ENCODE data around the gene OTOF.

The OTOF gene

DNA sequence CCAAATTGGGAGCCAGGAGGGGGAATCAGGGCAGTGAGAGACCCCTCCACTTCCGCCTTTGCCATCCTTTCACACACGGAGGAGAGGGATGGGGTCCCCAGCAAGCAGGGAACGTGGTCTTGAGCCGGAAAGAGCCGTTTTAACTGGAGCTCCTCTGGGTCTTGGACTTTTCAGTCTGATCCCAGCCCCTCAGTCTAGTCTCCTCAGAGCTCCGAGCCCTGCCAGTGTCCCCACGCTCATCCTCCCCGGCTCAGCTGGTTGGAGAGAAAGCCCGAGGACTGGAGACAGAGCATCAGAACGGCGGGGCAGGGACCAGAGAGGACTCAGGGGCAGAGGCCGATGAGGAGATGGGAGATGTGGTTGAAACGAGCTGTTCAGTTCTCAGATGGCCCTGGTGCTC, 26.1 kb upstream of the OTOF start:
- TF ChIP-seq CREB1 (IDR thresholded peaks at IDR 0.05; ENCODE audit: low read depth): no peak
- no peak for TF ChIP-seq RAD21 (IDR thresholded peaks at IDR 0.05; ENCODE audit: low read depth)

DNA sequence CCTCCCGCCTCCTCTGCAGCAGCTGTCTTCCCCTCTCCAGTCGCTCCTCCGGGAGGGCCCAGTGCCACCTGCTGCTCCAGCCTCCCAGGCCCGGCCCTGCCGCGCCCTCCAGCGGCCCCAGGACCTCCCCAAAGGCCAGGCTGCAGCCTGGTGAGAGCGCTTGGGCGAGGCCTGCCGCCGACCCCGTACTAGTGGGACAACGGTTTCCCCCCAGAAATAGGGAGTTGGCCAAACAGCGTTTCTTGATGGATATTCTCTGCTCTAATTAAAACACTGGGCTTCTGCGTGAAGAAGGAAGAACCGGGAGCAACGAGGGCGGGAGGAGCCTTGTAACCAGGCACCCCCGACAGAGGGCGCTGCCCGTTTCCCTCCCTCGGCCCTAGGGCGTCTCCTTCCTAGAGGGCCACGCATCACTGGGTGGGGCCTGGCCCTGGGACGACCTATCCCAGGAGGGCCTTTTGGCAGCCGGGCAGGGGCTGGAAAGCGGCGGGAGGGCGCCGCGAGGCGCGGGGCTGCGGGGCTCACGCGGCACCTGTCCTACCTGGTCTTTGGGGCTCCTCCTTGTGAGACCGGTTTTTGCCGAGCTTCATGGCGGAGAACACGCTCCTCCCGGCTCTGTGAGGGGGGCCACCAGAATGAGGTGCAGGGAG, 25.4 kb upstream of the OTOF start:
- TF ChIP-seq, protein P1, sequence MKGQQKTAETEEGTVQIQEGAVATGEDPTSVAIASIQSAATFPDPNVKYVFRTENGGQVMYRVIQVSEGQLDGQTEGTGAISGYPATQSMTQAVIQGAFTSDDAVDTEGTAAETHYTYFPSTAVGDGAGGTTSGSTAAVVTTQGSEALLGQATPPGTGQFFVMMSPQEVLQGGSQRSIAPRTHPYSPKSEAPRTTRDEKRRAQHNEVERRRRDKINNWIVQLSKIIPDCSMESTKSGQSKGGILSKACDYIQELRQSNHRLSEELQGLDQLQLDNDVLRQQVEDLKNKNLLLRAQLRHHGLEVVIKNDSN (IDR thresholded peaks at IDR 0.05): no peak
- TF ChIP-seq ZBTB7A (IDR thresholded peaks at IDR 0.05; ENCODE audit: low read depth) (peak; percentile 35; the same call in 1 of the 2 replicates), TCF12 (IDR thresholded peaks at IDR 0.05; ENCODE audit: low read depth) (no peak), YY1 (IDR thresholded peaks at IDR 0.05; ENCODE audit: low read depth) (0 out of 2 replicates have a peak, but pooled peaks have one; percentile 16), RAD21 (IDR thresholded peaks at IDR 0.05; ENCODE audit: low read depth) (peak; percentile 50; the same call in 1 of the 2 replicates), NFIC (IDR thresholded peaks at IDR 0.05) (peak; percentile 6; the same call in 1 of the 2 replicates)
- TF ChIP-seq, protein P2, sequence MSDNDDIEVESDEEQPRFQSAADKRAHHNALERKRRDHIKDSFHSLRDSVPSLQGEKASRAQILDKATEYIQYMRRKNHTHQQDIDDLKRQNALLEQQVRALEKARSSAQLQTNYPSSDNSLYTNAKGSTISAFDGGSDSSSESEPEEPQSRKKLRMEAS (IDR thresholded peaks at IDR 0.05): peak; percentile 77

DNA sequence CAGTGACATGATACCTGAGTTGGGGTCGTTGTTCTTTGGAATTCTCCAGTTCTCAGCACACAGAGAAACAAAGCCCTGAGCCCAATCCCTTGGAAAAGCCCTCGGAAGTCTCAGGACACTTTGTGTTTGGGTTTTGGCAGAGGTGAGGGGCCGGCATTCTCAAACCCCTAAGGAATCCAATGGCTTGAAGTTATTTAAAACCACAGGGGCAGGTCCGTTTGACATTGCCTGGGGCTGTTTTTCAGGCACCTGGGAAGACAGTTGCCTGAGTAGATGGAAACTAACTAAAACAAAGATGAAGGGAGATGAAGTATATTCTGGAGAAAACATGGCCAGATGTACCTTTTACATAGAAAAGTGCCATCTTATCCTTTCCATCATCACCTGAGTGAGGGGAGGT, 22.5 kb upstream of the OTOF start:
- TF ChIP-seq EP300 (IDR thresholded peaks at IDR 0.05; ENCODE audit: borderline replicate concordance): no peak
- TF ChIP-seq TCF12 (IDR thresholded peaks at IDR 0.05; ENCODE audit: low read depth): no peak
- TF ChIP-seq RAD21 (IDR thresholded peaks at IDR 0.05; ENCODE audit: low read depth): no peak
- TF ChIP-seq NFIC (IDR thresholded peaks at IDR 0.05): no peak
- no peak for TF ChIP-seq TAF1 (IDR thresholded peaks at IDR 0.05; ENCODE audit: low read depth)
- no peak for TF ChIP-seq YY1 (IDR thresholded peaks at IDR 0.05; ENCODE audit: low read depth)
- TF ChIP-seq, protein P1 (IDR thresholded peaks at IDR 0.05): no peak
- no peak for TF ChIP-seq CREB1 (IDR thresholded peaks at IDR 0.05; ENCODE audit: low read depth)
- no peak for TF ChIP-seq FOXM1 (IDR thresholded peaks at IDR 0.05; ENCODE audit: borderline replicate concordance, low read depth)

DNA sequence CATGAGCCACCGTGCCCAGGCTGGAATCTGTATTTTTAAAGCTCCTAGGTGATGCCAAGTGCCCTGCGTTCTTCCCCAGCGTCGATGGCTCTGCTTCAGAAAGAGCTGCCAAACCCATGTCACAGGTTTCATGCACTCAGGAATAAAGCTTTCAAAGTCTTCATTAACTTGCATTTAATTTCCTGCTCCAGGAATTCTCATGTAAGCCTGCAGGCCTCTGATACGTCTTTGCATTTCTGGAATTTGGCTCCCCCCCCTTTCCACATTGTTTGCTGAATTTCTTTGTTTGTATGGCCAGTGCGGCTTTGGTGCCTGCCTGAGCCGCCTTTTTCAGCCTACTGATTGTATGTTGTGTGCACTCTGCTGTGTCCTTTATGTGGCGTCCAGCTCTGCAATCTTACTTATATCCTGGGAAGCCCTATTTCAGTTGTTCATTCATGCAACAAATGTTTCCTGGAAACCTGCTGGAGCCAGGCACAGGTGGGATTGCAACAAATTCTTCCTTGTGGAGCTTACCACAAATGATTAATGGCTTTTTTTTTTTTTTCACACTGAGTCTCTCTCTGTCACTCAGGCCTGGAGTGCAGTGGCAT, 17.9 kb upstream of the OTOF start:
- no peak for TF ChIP-seq EGR1 (IDR thresholded peaks at IDR 0.05)
- TF ChIP-seq, protein P2 (IDR thresholded peaks at IDR 0.05): peak; percentile 43
- TF ChIP-seq RAD21 (IDR thresholded peaks at IDR 0.05; ENCODE audit: low read depth): no peak
- peak; percentile 43 for TF ChIP-seq NFIC (IDR thresholded peaks at IDR 0.05)
- peak; percentile 93 for TF ChIP-seq TCF12 (IDR thresholded peaks at IDR 0.05; ENCODE audit: low read depth)
- TF ChIP-seq ZBTB7A (IDR thresholded peaks at IDR 0.05; ENCODE audit: low read depth): no peak
- no peak for TF ChIP-seq CREB1 (IDR thresholded peaks at IDR 0.05; ENCODE audit: low read depth)
- peak; percentile 83 for TF ChIP-seq CEBPB (IDR thresholded peaks at IDR 0.05)
- no peak for TF ChIP-seq TAF1 (IDR thresholded peaks at IDR 0.05; ENCODE audit: low read depth)
- TF ChIP-seq, protein P3, sequence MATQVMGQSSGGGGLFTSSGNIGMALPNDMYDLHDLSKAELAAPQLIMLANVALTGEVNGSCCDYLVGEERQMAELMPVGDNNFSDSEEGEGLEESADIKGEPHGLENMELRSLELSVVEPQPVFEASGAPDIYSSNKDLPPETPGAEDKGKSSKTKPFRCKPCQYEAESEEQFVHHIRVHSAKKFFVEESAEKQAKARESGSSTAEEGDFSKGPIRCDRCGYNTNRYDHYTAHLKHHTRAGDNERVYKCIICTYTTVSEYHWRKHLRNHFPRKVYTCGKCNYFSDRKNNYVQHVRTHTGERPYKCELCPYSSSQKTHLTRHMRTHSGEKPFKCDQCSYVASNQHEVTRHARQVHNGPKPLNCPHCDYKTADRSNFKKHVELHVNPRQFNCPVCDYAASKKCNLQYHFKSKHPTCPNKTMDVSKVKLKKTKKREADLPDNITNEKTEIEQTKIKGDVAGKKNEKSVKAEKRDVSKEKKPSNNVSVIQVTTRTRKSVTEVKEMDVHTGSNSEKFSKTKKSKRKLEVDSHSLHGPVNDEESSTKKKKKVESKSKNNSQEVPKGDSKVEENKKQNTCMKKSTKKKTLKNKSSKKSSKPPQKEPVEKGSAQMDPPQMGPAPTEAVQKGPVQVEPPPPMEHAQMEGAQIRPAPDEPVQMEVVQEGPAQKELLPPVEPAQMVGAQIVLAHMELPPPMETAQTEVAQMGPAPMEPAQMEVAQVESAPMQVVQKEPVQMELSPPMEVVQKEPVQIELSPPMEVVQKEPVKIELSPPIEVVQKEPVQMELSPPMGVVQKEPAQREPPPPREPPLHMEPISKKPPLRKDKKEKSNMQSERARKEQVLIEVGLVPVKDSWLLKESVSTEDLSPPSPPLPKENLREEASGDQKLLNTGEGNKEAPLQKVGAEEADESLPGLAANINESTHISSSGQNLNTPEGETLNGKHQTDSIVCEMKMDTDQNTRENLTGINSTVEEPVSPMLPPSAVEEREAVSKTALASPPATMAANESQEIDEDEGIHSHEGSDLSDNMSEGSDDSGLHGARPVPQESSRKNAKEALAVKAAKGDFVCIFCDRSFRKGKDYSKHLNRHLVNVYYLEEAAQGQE (IDR thresholded peaks at IDR 0.05; ENCODE audit: low read depth): 0 out of 2 replicates have a peak, but pooled peaks have one; percentile 6
- TF ChIP-seq YY1 (IDR thresholded peaks at IDR 0.05; ENCODE audit: low read depth): no peak
- peak; percentile 86; the same call in 1 of the 2 replicates for TF ChIP-seq EP300 (IDR thresholded peaks at IDR 0.05; ENCODE audit: borderline replicate concordance)
- TF ChIP-seq FOXM1 (IDR thresholded peaks at IDR 0.05; ENCODE audit: borderline replicate concordance, low read depth): peak; percentile 75
- TF ChIP-seq TEAD4 (IDR thresholded peaks at IDR 0.05): peak; percentile 93
- TF ChIP-seq, protein P1 (IDR thresholded peaks at IDR 0.05): 0 out of 2 replicates have a peak, but pooled peaks have one; percentile 2

DNA sequence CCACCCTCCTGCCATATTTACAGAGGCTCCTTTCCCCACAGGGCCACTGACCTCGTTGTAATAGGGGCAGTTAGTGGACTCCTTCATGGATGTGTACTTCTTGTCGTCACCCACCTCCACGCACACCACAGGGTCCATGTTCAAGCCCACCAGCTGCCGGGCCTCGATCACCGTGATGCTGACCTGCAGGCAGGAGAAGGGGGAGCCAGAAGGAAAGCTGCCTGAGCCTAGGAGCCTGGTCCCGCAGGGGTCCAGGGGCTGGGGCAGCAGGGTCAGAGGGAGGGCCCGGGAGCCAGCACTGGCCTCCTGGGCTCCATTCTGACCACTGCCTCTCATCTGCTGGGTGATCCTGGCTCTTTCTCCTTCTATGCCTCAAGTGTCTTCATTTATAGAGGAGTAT, 17.0 kb upstream of the OTOF start:
- TF ChIP-seq NFIC (IDR thresholded peaks at IDR 0.05): no peak
- TF ChIP-seq, protein P2 (IDR thresholded peaks at IDR 0.05): no peak
- TF ChIP-seq, protein P1 (IDR thresholded peaks at IDR 0.05): no peak
- TF ChIP-seq TAF1 (IDR thresholded peaks at IDR 0.05; ENCODE audit: low read depth): no peak
- no peak for TF ChIP-seq CREB1 (IDR thresholded peaks at IDR 0.05; ENCODE audit: low read depth)
- TF ChIP-seq YY1 (IDR thresholded peaks at IDR 0.05; ENCODE audit: low read depth): no peak
- TF ChIP-seq TCF12 (IDR thresholded peaks at IDR 0.05; ENCODE audit: low read depth): no peak
- no peak for TF ChIP-seq EP300 (IDR thresholded peaks at IDR 0.05; ENCODE audit: borderline replicate concordance)
- no peak for TF ChIP-seq TEAD4 (IDR thresholded peaks at IDR 0.05)
- TF ChIP-seq CEBPB (IDR thresholded peaks at IDR 0.05): no peak
- no peak for TF ChIP-seq EGR1 (IDR thresholded peaks at IDR 0.05)
- TF ChIP-seq FOXM1 (IDR thresholded peaks at IDR 0.05; ENCODE audit: borderline replicate concordance, low read depth): no peak
- TF ChIP-seq RAD21 (IDR thresholded peaks at IDR 0.05; ENCODE audit: low read depth): no peak
- TF ChIP-seq, protein P3 (IDR thresholded peaks at IDR 0.05; ENCODE audit: low read depth): no peak
- TF ChIP-seq ZBTB7A (IDR thresholded peaks at IDR 0.05; ENCODE audit: low read depth): no peak

Data from Ishikawa (cell line).